Bronchial epithelial cell (primary cell): Measurements from ENCODE around the gene BICRA. TPM values are rescaled to one million over a fixed set of nuclear protein-coding genes. Genes with fewer than 3 reads are reported as not detected.
"Not testable (repeated sequence)": the region's sequence is repeated elsewhere in the genome, so short reads cannot be mapped to it uniquely, and the experiment has no call there.

Source experiments
- DNase-seq: peaks from one replicate; pipeline ENCODE4 v3.0.0-alpha.2; 2010; ENCODE audit warnings: low read depth
- FAIRE-seq: peaks from 2 replicates; lab custom pipeline; 2011; peaks lifted over from hg19 to GRCh38; lab: Jason Lieb, UNC
- H3K27me3 ChIP-seq: 2 replicates; pipeline ENCODE4 v1.5.1; 2011; ENCODE audit warnings: low read length; ENCODE audit not compliant: control insufficient read depth, insufficient read depth
- H3K36me3 ChIP-seq: 2 replicates; pipeline ENCODE4 v1.5.1; 2011; ENCODE audit warnings: low read length; ENCODE audit not compliant: control insufficient read depth, insufficient read depth
- H3K4me3 ChIP-seq: 2 replicates; pipeline ENCODE4 v1.5.1; 2011; ENCODE audit warnings: mild to moderate bottlenecking, low read depth, low read length, control low read depth
- total RNA-seq: library from RNA; depleted of rRNA; stranded (reverse); fragments of >200 nt; gene quantifications from 2 replicates; pipeline ENCODE4 v1.2.1, GENCODE V29; 2014
- TF ChIP-seq, protein P1 (sequence below): IDR thresholded peaks from 2 replicates; pipeline ENCODE4 v1.5.1; 2011; ENCODE audit warnings: mild to moderate bottlenecking, moderate library complexity, low read length, control low read depth, inconsistent platforms; ENCODE audit not compliant: insufficient read depth, severe bottlenecking

BICRA gene
- total RNA-seq, 1 donor from 2014 or later, result 4.5 TPM

DNA sequence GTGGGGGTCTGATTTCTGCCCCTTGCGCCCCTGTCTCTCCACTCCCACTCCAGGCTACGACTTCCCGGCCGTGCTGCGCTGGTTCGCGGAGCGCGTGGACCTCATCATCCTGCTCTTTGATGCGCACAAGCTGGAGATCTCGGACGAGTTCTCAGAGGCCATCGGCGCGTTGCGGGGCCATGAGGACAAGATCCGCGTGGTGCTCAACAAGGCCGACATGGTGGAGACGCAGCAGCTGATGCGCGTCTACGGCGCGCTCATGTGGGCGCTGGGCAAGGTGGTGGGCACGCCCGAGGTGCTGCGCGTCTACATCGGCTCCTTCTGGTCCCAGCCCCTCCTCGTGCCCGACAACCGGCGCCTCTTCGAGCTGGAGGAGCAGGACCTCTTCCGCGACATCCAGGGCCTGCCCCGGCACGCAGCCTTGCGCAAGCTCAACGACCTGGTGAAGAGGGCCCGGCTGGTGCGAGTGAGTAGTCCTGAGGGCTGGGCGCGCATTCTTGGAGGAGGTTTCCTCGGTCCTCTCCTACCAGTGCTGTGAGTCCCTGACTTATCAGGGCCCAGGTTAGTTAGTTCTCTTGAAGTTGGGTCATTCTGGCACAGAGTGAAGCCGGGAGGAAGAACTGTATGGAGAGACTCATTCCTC is 116.9 kb downstream of the BICRA start:
- Histone ChIP-seq H3K36me3 (peaks cover 25% of the 10 kb centered on the region), H3K4me3 (no peak overlapping the region), H3K27me3 (no peaks in the 10 kb centered on the region)
- no peak for FAIRE-seq
- DNase-seq, result peak; percentile 92
- TF ChIP-seq, protein P1, sequence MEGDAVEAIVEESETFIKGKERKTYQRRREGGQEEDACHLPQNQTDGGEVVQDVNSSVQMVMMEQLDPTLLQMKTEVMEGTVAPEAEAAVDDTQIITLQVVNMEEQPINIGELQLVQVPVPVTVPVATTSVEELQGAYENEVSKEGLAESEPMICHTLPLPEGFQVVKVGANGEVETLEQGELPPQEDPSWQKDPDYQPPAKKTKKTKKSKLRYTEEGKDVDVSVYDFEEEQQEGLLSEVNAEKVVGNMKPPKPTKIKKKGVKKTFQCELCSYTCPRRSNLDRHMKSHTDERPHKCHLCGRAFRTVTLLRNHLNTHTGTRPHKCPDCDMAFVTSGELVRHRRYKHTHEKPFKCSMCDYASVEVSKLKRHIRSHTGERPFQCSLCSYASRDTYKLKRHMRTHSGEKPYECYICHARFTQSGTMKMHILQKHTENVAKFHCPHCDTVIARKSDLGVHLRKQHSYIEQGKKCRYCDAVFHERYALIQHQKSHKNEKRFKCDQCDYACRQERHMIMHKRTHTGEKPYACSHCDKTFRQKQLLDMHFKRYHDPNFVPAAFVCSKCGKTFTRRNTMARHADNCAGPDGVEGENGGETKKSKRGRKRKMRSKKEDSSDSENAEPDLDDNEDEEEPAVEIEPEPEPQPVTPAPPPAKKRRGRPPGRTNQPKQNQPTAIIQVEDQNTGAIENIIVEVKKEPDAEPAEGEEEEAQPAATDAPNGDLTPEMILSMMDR, result no peak

DNA sequence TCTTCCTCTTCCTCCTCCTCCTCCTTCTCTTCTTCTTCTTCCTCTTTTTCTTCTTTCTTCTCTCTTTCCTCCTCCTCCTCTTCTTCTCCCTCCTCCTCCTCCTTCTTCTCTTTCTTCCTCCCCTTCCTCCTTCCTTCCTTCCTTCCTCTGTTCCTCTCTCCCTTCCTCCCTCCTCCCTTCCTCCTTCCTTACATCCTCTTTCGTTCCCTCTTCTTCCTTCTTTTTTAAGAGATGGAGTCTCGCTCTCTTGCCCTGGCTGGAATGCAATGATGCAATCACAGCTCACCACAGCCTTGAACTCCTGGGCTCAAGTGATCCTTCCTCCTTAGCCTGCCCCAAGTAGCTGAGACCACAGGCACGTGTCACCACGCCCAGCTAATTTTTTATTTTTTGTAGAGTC is 117.5 kb downstream of the BICRA start:
- Histone ChIP-seq H3K4me3 (no peak overlapping the region), H3K36me3 (peaks cover 26% of the 10 kb centered on the region), H3K27me3 (no peaks in the 10 kb centered on the region)
- FAIRE-seq, result no peak
- no peak for DNase-seq
- TF ChIP-seq, protein P1, result no peak

DNA sequence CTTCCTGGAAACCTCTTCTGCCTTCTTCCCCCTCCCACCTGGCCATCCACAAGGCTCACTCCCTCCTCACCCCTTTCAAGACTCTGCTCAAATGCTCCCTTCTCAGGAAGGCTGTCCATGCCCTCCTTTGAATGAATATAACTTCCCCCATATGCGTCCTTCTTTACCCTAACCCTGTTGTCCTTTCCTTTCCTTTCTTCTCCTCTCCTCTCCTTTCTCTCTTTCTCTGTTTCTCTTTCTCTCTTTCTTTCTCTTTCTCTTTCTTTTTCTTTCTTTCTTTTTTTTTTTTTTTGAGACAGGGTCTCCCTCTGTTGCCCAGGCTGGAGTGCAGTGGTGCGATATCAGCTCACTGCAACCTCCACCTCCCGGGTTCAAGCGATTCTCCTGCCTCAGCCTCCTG is 119.4 kb downstream of the BICRA start:
- H3K36me3 ChIP-seq, result peaks cover 24% of the 10 kb centered on the region
- not testable (repeated sequence) for H3K4me3 ChIP-seq, H3K27me3 ChIP-seq, DNase-seq, FAIRE-seq

DNA sequence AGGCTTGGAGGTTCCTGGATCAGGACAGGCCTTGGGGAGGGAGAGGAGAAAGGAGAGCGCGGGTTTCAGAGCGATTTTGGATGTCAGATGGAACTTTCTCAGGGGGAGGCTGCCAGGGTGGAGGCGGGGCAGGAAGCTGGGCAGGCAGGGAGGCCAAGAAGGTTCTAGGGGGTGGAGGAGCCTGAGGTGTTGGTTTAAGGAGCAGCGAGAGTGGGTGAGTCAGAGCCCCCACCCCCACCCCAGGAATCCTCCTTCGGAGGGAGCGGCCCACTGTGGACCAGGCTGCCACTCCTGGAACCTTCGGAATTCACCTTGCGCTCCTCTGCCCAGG is 120.5 kb downstream of the BICRA start:
- TF ChIP-seq, protein P1, result no peak
- FAIRE-seq (no peak), DNase-seq (peak; percentile 91)
- H3K27me3 ChIP-seq, result no peaks in the 10 kb centered on the region
- H3K4me3 ChIP-seq, result peak overlapping the region; percentile 35
- H3K36me3 ChIP-seq, result peaks cover 26% of the 10 kb centered on the region

DNA sequence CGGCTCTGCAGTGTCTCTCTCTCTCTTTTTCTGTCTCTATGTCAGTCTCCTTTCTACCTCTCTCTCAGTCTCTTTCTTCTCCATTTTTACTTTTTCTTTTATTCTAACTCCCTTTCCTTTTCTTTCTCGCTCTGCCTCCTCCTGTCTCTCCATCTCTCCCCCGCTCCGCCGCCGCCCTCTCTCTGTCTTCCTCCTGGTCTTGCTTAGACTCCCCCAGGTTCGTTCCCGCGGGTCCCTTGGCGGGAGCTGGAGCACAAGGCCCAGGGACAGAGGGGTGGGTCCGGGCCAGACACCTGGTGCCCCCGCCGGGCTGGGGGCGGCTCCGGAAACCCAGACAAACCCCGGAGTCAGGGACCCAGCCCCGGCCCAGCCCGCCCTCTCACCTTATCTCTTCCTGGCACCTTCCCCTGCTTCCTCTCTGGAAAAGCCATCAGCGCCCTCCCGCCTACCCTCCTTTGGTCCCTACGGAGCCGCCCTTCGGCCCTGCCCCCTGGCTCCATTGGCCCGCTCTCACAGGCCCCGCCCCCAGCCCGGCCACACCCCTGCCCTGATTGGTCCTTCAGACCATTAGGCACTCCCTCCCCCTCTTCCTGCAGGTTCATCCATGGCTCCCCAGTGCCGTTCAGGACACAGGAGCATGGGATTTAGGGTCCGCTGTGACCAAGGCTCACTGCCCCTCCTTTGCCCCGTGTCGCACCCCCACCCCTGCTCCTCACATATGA is 121.0 kb downstream of the BICRA start:
- no peak for FAIRE-seq

DNA sequence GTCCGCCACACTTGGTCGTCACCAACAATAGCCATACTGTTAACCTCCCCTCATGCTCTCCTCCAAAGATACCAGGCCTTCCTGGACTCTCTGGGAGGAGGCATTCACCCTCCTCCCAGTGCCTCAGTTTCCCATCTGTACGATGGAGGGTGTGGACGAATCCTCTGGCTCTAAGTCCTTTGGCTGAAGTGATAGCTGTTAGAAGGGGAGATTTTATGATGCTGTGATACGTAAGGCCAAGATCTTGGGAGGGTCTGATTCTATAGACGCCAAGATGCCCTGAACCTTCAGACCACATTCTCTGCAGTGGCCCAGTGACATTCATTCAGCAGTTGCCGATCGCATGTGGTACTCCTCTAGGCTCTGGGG is 121.6 kb downstream of the BICRA start:
- Histone ChIP-seq H3K36me3 (peaks cover 31% of the 10 kb centered on the region), H3K4me3 (no peak overlapping the region), H3K27me3 (no peaks in the 10 kb centered on the region)
- DNase-seq, result no peak
- TF ChIP-seq, protein P1, result no peak
- peak; percentile 23 for FAIRE-seq

More for the DNA sequence above, 121.0 kb downstream of the BICRA start:
- peaks cover 28% of the 10 kb centered on the region for H3K36me3 ChIP-seq
- peak; percentile 44 for DNase-seq
- H3K27me3 ChIP-seq, result no peaks in the 10 kb centered on the region
- H3K4me3 ChIP-seq, result peak overlapping the region; percentile 35
- TF ChIP-seq, protein P1, result no peak
